GM04504 (cell line): Measurements from ENCODE around the gene SLC44A5.
"Not testable (repeated sequence)": the region's sequence is repeated elsewhere in the genome, so short reads cannot be mapped to it uniquely, and the experiment has no call there.

Source experiments
- DNase-seq: peaks from one replicate; pipeline ENCODE4 v3.0.0-alpha.2; 2012; ENCODE audit warnings: low read depth

SLC44A5 gene

DNA sequence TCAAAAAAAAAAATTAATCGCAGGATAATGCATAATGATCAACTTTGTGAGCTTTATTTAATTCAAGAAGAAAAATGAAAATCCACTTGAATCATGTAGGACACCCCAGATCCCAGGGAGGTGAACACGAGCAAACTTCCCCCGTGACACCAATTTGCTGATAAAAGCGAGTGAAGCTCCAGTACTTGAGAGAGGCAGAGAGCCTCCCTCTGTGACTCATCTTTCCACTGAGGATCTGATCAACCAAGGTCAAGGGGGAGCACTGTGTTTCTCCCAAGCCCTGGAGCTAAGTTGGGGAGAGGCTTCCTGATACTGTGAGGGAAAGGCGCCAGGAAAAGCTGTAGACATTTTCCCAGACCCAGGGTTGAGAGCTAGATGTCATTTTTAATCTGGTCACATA is 160.9 kb downstream of the SLC44A5 start:
- no peak for DNase-seq

DNA sequence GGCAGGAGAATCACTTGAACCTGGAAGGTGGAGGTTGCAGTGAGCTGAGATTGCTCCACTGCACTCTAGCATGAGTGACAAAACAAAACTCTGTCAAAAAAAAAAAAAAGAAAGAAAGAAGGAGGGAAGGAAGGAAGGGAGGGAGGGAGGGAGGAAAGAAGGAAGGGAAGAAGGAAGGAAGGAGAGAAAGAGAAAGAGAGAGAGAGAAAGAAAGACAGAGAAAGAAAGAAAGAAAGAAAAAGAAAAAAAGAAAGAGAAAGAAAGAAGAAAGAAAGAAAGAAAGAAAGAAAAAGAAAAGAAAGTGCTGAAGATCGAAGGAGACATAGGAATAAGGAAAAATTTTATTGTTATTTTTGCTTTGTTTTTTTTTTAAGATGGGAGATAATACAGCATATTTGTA is 166.7 kb downstream of the SLC44A5 start:
- no peak for DNase-seq

DNA sequence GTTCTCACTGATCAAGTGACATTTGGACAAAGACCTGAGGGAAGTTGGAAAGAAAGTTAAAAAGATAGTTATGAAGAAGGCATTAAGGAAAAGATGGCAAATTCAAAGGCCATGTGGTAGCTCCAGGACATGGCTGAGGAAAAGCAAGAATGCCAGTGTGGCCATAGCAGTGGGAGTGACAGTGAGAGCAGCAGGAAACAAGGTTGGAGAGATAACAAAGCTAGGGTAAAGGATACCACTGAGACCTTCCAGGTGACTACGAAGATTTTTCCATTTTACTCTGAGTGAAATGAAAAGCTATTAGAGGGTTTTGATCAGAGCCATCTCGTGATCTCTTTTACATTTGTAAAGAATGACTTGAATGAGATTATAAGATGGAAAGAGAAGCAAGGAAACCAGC is 170.6 kb downstream of the SLC44A5 start:
- DNase-seq: no peak

- DNase-seq: no peak
Observed at GRCh38 chr1:75438355-75438754, 172.6 kb downstream of the SLC44A5 start.

GRCh38 chr1:75431843-75432242 is 179.1 kb downstream of the SLC44A5 start:
- no peak for DNase-seq

GRCh38 chr1:75430526-75430925 is 180.4 kb downstream of the SLC44A5 start:
- no peak for DNase-seq

DNA sequence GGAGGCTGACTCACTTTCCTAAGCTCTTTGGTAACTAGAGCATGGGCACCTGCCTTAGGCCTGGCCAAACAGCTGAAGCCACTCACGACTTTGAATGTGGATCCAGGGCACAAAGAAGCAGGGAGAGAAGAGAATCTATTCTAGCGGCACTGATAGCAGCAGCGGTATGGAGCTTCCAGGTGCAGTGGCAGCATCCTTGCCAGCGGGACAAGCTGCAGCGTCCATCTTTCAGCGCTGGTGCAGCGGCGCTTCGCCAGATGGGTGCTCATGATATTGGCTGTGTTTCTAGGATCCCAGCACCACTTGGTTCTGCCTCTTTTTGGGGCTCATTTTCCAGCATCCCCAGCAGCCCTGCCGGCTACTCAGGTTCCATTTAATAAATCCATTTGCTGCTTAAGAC is 184.2 kb downstream of the SLC44A5 start:
- no peak for DNase-seq

DNA sequence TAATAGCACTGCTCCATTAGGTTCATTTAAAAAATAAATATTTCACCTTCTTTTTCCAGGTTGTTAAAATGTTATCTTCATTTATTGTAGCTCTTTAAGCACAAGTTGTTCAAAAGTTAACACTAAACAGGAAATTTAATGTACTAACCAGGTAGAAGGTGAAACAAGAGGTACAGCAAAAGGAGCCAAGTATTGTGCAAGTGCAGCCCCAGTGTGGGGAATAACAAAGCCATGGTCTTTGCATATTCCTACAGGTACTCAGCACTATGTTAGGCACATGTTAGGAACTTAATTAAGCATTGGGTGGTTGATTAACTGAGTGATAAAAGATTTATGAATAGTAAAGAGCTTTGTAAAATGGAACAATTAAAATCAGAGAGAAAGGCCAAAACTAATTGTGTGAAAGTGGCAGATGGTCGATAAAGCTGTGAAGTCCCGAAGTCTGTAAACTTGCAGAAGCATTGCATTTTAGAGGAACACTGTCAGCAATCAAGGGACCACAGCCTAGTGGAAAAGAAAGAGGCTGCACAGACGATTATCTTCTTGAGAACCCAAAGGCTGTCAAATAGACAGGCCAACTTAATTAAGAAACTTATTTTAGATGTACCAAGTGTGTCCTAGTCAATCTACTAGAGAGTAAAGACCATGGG is 185.8 kb downstream of the SLC44A5 start:
- DNase-seq: no peak

DNA sequence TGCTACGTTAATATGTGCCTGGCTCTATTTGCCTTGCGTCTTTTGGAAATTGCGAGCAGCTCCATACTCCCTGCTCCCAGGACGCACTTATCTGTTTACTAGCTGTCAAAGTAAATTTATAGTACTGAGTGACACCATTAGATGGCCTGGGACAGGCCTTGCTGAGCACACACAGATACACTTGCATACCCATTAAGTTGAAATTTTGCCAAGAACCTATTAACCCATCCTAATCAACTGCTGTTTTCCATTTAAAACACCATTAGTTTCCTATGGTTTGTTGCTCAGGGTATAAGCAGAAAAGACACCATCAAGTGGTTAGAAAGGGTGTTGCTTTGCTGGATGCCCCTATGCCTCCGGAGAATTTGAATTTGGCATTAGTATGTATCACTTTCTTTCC is 187.3 kb downstream of the SLC44A5 start:
- DNase-seq: no peak

- DNase-seq: no peak
Observed at GRCh38 chr1:75423136-75423535, 187.8 kb downstream of the SLC44A5 start.

DNA sequence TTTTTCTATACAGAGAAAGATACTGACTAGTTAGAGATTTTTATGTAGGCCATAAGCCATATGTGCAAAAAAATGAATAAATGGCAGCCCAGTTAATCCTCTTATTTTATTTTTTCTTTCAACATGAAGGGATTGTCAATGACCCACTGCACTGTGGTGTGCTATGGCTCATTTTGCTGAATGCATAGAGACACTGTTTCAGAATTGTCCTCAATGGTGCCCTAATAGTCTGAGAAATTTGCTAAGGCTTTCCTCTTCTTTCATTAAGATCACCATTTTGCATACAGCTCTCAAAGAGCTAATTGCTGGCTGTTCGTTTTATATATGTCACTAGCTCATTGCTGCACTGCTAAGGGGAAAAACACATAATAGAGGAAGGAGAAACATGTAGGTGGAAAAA is 189.5 kb downstream of the SLC44A5 start:
- no peak for DNase-seq

- DNase-seq: no peak
Observed at GRCh38 chr1:75415187-75415586, 195.7 kb downstream of the SLC44A5 start.

DNA sequence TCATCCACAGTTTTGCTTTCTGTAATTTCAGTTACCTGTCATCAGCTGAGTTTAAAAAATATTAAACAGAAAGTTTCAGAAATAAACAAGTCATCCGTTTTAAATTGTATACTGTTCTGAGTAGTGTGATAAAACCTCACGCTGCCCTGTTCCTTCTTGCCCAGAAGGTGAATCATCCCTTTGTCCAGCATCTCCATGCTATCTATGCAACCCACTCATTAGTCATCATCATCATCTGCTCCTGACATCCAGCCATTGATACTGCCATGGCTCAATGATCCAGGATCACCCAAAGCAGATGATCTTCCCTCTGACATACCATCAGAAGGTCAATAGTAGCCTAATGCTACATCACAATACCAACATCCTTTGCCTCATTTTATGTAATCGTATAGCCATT is 198.3 kb downstream of the SLC44A5 start:
- DNase-seq: no peak

- not testable (repeated sequence) for DNase-seq
Observed at GRCh38 chr1:75404681-75405080, 206.2 kb downstream of the SLC44A5 start.

GRCh38 chr1:75403147-75403646 is 207.7 kb downstream of the SLC44A5 start:
- not testable (repeated sequence) for DNase-seq

- DNase-seq: no peak
Observed at GRCh38 chr1:75400716-75401115, 210.2 kb downstream of the SLC44A5 start.

GRCh38 chr1:75396745-75397144 is 214.2 kb downstream of the SLC44A5 start:
- DNase-seq: no peak

- no peak for DNase-seq
Observed at GRCh38 chr1:75396260-75396659, 214.7 kb downstream of the SLC44A5 start.

GRCh38 chr1:75394386-75395139 is 216.4 kb downstream of the SLC44A5 start:
- DNase-seq: no peak

DNA sequence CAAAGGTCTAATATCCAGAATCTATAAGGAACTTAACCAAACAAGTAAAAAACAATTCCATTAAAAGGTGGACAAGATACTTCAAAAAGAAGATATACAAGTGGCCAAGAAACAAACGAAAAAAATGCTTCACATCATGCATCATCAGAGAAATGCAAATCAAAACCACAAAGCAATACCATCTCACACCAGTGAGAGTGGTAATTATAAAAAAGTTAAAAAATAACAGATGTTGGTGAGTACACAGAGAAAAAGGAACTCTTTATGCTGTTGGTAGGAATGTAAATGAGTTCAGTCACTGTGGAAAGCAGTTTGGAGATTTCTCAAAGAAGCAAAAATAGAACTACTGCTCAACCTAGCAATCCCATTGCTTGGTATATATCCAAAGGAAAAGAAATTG is 218.6 kb downstream of the SLC44A5 start:
- no peak for DNase-seq

GRCh38 chr1:75375476-75376447 is 235.2 kb downstream of the SLC44A5 start:
- not testable (repeated sequence) for DNase-seq

- DNase-seq: no peak
Observed at GRCh38 chr1:75373542-75374159, 237.3 kb downstream of the SLC44A5 start.
